Neutrophil (primary cell): ENCODE results near the gene COQ2.
"Not testable (repeated sequence)": the region's sequence is repeated elsewhere in the genome, so short reads cannot be mapped to it uniquely, and the experiment has no call there.

Source experiments
- H3K27ac ChIP-seq: fragments of 200-600 bp; sonication (generic); 2 replicates; pipeline ENCODE4 v1.5.1; 2016; ENCODE audit warnings: mild to moderate bottlenecking, moderate library complexity
- H3K27me3 ChIP-seq: fragments of 200-600 bp; sonication (generic); 2 replicates; pipeline ENCODE4 v1.6.0; 2016; ENCODE audit warnings: mild to moderate bottlenecking
- H3K36me3 ChIP-seq: fragments of 200-600 bp; sonication (generic); 2 replicates; pipeline ENCODE4 v1.5.1; 2017
- H3K4me1 ChIP-seq, 2 experiments: fragments of 200-600 bp in 1 of 2; sonication (generic) in 1 of 2; 1 replicate in 1 of 2; 2 replicates in 1 of 2; pipeline versions ENCODE4 v1.5.1 to v1.6.1; 2013 to 2016; ENCODE audit warnings: low read depth in 1 of 2, low read length in 1 of 2, mild to moderate bottlenecking in 1 of 2, moderate library complexity in 1 of 2; ENCODE audit not compliant: control insufficient read depth in 1 of 2, insufficient read depth in 1 of 2
- H3K4me3 ChIP-seq, 2 experiments: fragments of 200-600 bp in 1 of 2; sonication (generic) in 1 of 2; 1 replicate in 1 of 2; 2 replicates in 1 of 2; pipeline ENCODE4 v1.5.1; 2013 to 2016; ENCODE audit warnings: low read depth in 1 of 2, low read length in 1 of 2, mild to moderate bottlenecking in 1 of 2, moderate library complexity in 1 of 2
- H3K9me3 ChIP-seq: fragments of 200-600 bp; sonication (generic); 2 replicates; pipeline ENCODE4 v1.5.1; 2016
- CTCF ChIP-seq: fragments of 200-600 bp; sonication (generic); IDR thresholded peaks from 2 replicates; pipeline ENCODE4 v1.5.1; 2016; ENCODE audit warnings: antibody characterized with exemption

The COQ2 gene

GRCh38 chr4:83293305-83294046 is 8.9 kb upstream of the COQ2 start:
- H3K27ac ChIP-seq: no peak overlapping the region
- TF ChIP-seq CTCF: no peak
- no peaks in the 10 kb centered on the region for H3K4me1 ChIP-seq
- no peaks in the 10 kb centered on the region for H3K9me3 ChIP-seq
- no peaks in the 10 kb centered on the region for H3K36me3 ChIP-seq
- H3K27me3 ChIP-seq: no peaks in the 10 kb centered on the region
- no peak overlapping the region for H3K4me3 ChIP-seq

GRCh38 chr4:83290059-83290774 is 5.6 kb upstream of the COQ2 start:
- H3K9me3 ChIP-seq, H3K4me3 ChIP-seq, H3K27ac ChIP-seq, H3K27me3 ChIP-seq, H3K36me3 ChIP-seq: not testable (repeated sequence)
- peaks cover 13 to 14% of the 10 kb centered on the region in 2 experiments for H3K4me1 ChIP-seq

GRCh38 chr4:83288381-83288780 is 3.8 kb upstream of the COQ2 start:
- not testable (repeated sequence) for H3K9me3 ChIP-seq, H3K27ac ChIP-seq, H3K36me3 ChIP-seq, H3K27me3 ChIP-seq, H3K4me3 ChIP-seq
- peaks cover 22 to 23% of the 10 kb centered on the region in 2 experiments for H3K4me1 ChIP-seq

- Histone ChIP-seq H3K27ac (peak overlapping the region; percentile 99), H3K4me1 (peaks cover 44 to 45% of the 10 kb centered on the region in 2 experiments), H3K36me3 (no peaks in the 10 kb centered on the region), H3K27me3 (no peaks in the 10 kb centered on the region), H3K9me3 (no peaks in the 10 kb centered on the region), H3K4me3 (peak overlapping the region; percentile 74 to 85)
- no peak for TF ChIP-seq CTCF
These were observed 433 bp upstream of the COQ2 start for GRCh38 chr4:83285055-83285407.

- Histone ChIP-seq H3K27me3 (no peaks in the 10 kb centered on the region), H3K27ac (peak overlapping the region; percentile 0), H3K4me3 (peak overlapping the region in 1 of 2 experiments; percentile 85), H3K36me3 (peaks cover 6% of the 10 kb centered on the region), H3K4me1 (peaks cover 44 to 45% of the 10 kb centered on the region in 2 experiments), H3K9me3 (no peaks in the 10 kb centered on the region)
- no peak for TF ChIP-seq CTCF
These were observed 1.4 kb downstream of the COQ2 start for GRCh38 chr4:83283181-83283580.

GRCh38 chr4:83282049-83282535 is 2.5 kb downstream of the COQ2 start:
- Histone ChIP-seq H3K4me3 (no peak overlapping the region), H3K27ac (peak overlapping the region; percentile 25), H3K36me3 (peaks cover 17% of the 10 kb centered on the region), H3K9me3 (no peaks in the 10 kb centered on the region), H3K4me1 (peaks cover 44 to 45% of the 10 kb centered on the region in 2 experiments), H3K27me3 (no peaks in the 10 kb centered on the region)
- peak; percentile 75 for TF ChIP-seq CTCF
